OCI-LY7 (cell line): ENCODE measurements around the gene ABCC10.

Experiments
- CTCF ChIP-seq: fragments of 200-600 bp; sonication (generic); conservative IDR thresholded peaks from 2 replicates; pipeline ENCODE4 v1.5.1; 2014; ENCODE audit warnings: mild to moderate bottlenecking, antibody characterized with exemption, low read length, moderate library complexity, mixed read lengths
- EZH2phosphoT487 ChIP-seq: fragments of 200-600 bp; sonication (generic); IDR thresholded peaks from 2 replicates; pipeline ENCODE4 v1.6.1; 2018; ENCODE audit warnings: low read depth, borderline replicate concordance, mild to moderate bottlenecking, mixed run types, antibody characterized with exemption, low read length, moderate library complexity, mixed read lengths

GRCh38 chr6:43434943-43435342, 7.6 kb downstream of the ABCC10 start:
- TF ChIP-seq EZH2phosphoT487, result no peak
- TF ChIP-seq CTCF, result no peak
